Breast epithelium (tissue), 3 donors: Measurements from ENCODE around the gene JPH4.
A peak's percentile ranks its signal among the peaks of the same experiment; 100 is the strongest.

Source experiments
- POLR2AphosphoS5 ChIP-seq, 3 donors: sonication (generic); formaldehyde crosslinking; IDR thresholded peaks; one replicate each; pipeline ENCODE4 v1.6.1; 2017; ENCODE audit warnings: antibody characterized with exemption in 3 of 3
- TF ChIP-seq, protein P1 (sequence below), 3 donors: fragments of 450-650 bp; IDR thresholded peaks; one replicate each; pipeline ENCODE4 v1.5.1; 2016 to 2017; ENCODE audit warnings: antibody characterized with exemption in 3 of 3, mild to moderate bottlenecking in 3 of 3, moderate library complexity in 3 of 3

- TF ChIP-seq, protein P1, sequence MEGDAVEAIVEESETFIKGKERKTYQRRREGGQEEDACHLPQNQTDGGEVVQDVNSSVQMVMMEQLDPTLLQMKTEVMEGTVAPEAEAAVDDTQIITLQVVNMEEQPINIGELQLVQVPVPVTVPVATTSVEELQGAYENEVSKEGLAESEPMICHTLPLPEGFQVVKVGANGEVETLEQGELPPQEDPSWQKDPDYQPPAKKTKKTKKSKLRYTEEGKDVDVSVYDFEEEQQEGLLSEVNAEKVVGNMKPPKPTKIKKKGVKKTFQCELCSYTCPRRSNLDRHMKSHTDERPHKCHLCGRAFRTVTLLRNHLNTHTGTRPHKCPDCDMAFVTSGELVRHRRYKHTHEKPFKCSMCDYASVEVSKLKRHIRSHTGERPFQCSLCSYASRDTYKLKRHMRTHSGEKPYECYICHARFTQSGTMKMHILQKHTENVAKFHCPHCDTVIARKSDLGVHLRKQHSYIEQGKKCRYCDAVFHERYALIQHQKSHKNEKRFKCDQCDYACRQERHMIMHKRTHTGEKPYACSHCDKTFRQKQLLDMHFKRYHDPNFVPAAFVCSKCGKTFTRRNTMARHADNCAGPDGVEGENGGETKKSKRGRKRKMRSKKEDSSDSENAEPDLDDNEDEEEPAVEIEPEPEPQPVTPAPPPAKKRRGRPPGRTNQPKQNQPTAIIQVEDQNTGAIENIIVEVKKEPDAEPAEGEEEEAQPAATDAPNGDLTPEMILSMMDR (IDR thresholded peaks at IDR 0.05) = peak in 2 of 3 donors; percentile 67 to 68
- no peak for TF ChIP-seq POLR2AphosphoS5 (IDR thresholded peaks at IDR 0.05)
These were observed 39.1 kb downstream of the JPH4 start for GRCh38 chr14:23539248-23540140.
